Activated CD4-positive, alpha-beta T cell treated with anti-CD3 and anti-CD28 coated beads, Interleukin-2, amount 10 ng/mL, durations not matched to agents 7 days and 5 days (primary cell): ENCODE data around the gene VKORC1L1. TPM values are rescaled to one million over a fixed set of nuclear protein-coding genes. Genes with fewer than 3 reads are reported as not detected.
"Not testable (repeated sequence)": the region's sequence is repeated elsewhere in the genome, so short reads cannot be mapped to it uniquely, and the experiment has no call there.

Source experiments
- CTCF ChIA-PET: fragments of 350-600 bp; sonication (Branson Sonifier 250); formaldehyde crosslinking; loops from one replicate; lab custom pipeline; 2021; ENCODE audit warnings: antibody characterized with exemption; lab: Charles Lee
- POLR2A ChIA-PET: fragments of 350-600 bp; sonication (Branson Sonifier 250); formaldehyde crosslinking; loops from one replicate; lab custom pipeline; 2021; ENCODE audit warnings: antibody characterized with exemption; lab: Charles Lee
- DNase-seq: peaks from one replicate; pipeline ENCODE4 v3.0.0-alpha.2; 2020
- H3K27ac Mint-ChIP-seq: one replicate; pipeline ENCODE4 v1.8.0; 2021; ENCODE audit warnings: mild to moderate bottlenecking, moderate library complexity, mixed read lengths
- H3K27me3 Mint-ChIP-seq: one replicate; pipeline ENCODE4 v1.8.0; 2021; ENCODE audit warnings: mixed read lengths
- H3K36me3 Mint-ChIP-seq: one replicate; pipeline ENCODE4 v1.8.0; 2021; ENCODE audit warnings: low read depth, mixed read lengths
- H3K4me1 Mint-ChIP-seq: one replicate; pipeline ENCODE4 v1.8.0; 2021; ENCODE audit warnings: mixed read lengths
- H3K4me3 Mint-ChIP-seq: one replicate; pipeline ENCODE4 v1.8.0; 2021; ENCODE audit warnings: mild to moderate bottlenecking, moderate library complexity, mixed read lengths
- H3K9me3 Mint-ChIP-seq: one replicate; pipeline ENCODE4 v1.8.0; 2021; ENCODE audit warnings: mixed read lengths
- total RNA-seq, 2 experiments: library from RNA; stranded (reverse); gene quantifications; one replicate each; pipeline ENCODE4 v1.2.3, GENCODE V29; 2021

The VKORC1L1 gene
- total RNA-seq, 2 experiments from 2014 or later = 15.7 to 19.1 TPM

DNA sequence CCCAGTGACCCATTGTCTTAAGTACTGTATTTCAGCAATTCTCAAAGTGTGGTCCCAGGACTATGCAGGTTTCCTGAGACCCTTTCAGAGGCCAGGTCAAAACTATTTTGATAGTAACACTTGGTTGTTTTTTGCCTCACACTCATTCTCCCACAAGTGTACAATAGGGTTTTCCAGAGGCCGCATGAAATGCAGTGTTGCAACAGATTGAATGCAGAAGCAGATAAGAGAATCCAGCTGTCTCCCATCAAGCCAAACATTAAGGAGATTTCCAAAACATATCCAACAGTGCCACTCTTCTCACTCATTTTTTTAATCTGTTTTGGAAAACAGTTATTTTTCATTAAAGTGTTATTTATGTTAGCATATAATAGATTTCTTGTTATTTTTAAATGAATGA lies 20.0 kb downstream of the VKORC1L1 start:
- CTCF ChIA-PET = no interaction called here
- Mint-ChIP-seq H3K9me3 (no peaks in the 10 kb centered on the region), H3K27me3 (no peaks in the 10 kb centered on the region), H3K4me3 (no peak overlapping the region), H3K36me3 (peaks cover 21% of the 10 kb centered on the region), H3K27ac (no peak overlapping the region), H3K4me1 (no peaks in the 10 kb centered on the region)
- POLR2A ChIA-PET = no interaction called here
- no peak for DNase-seq

DNA sequence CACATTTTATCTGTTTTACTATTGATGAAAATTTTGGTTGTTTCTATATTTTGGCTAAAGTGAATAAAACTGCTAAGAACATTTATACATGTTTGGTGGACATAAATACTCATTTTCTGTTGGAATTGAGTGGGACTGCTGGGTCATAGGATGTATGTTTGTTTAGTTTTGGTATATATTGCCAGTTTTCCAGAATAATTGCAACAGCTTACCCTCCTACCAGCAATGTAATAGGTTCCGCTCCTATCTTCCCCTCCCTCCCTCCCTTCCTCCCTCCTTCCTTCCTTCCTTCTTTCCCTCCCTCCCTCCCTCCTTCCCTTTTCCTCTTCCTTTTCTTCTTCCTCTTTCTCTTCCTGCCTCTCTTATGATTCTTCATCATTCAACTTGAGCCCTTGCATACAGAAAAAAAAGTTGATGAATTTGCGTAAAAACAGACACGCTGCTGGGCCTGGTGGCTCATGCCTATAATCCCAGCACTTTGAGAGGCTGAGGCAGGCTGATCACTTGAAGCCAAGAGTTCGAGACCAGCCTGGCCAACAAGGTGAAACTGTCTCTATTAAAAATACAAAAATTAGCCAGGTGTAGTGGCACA lies 23.5 kb downstream of the VKORC1L1 start:
- CTCF ChIA-PET = no interaction called here
- Mint-ChIP-seq H3K36me3 (peaks cover 25% of the 10 kb centered on the region), H3K27me3 (no peaks in the 10 kb centered on the region), H3K4me1 (no peaks in the 10 kb centered on the region), H3K27ac (no peak overlapping the region), H3K4me3 (no peak overlapping the region), H3K9me3 (peaks cover 7% of the 10 kb centered on the region)
- POLR2A ChIA-PET = no interaction called here
- no peak for DNase-seq

DNA sequence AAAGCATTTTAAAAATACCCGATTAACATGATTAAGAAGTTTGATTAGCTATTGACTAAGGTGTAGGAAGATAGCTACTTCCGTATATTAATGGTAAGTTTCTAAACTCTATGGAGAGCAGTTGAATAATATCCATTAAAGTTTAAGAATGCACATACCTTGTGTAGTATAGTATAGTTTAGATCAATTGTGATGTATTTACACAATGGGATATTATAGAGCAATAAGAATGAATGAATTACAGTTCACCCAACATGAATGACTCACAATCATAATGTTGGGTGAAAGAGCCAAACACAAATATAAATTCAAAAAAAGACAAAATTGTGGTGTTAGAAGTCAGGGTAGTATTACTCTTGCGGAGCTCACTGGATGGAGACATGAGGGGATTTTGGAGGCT lies 24.4 kb downstream of the VKORC1L1 start:
- CTCF ChIA-PET, H3K4me3 Mint-ChIP-seq, DNase-seq, H3K27ac Mint-ChIP-seq, H3K27me3 Mint-ChIP-seq, POLR2A ChIA-PET, H3K4me1 Mint-ChIP-seq: not testable (repeated sequence)
- H3K36me3 Mint-ChIP-seq = peaks cover 30% of the 10 kb centered on the region
- H3K9me3 Mint-ChIP-seq = peaks cover 13% of the 10 kb centered on the region

DNA sequence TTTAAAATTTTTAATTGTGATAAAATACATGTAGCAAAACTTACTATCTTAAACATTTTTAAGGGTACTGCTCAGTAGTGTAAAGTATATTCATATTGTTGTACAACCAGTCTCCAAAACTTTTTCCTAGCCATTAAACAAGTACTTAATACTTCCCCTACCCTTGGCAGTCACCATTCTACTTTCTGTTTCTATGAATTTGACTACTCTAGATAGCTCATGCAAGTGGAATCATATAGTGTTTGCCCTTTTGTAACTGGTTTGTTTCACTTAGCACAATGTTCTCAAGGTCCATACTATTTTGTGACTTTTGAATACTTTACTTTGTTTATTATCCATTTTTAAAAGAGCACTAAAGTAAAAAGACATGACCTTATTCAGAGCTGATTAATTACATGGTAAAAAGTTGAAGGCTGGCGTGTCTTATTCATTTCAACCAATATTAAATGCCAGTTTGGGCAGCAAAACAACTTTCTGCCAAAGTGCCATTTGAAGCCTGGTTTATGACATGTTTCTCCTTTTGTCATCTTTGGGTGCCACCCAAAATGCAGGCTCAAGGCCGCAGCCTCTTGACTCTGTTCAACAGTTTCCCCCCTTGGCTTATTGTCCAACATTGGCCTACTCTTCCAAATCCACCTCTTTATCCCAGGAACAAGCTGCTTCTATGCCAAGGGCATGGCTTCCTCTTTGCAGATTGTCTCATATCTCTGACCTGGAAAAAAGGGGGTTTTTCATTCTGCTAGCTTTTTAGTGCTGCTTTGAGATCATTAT lies 26.0 kb downstream of the VKORC1L1 start:
- POLR2A ChIA-PET, H3K27ac Mint-ChIP-seq, H3K4me1 Mint-ChIP-seq, CTCF ChIA-PET, H3K27me3 Mint-ChIP-seq, DNase-seq, H3K4me3 Mint-ChIP-seq: not testable (repeated sequence)
- Mint-ChIP-seq H3K9me3 (peaks cover 20% of the 10 kb centered on the region), H3K36me3 (peaks cover 30% of the 10 kb centered on the region)

DNA sequence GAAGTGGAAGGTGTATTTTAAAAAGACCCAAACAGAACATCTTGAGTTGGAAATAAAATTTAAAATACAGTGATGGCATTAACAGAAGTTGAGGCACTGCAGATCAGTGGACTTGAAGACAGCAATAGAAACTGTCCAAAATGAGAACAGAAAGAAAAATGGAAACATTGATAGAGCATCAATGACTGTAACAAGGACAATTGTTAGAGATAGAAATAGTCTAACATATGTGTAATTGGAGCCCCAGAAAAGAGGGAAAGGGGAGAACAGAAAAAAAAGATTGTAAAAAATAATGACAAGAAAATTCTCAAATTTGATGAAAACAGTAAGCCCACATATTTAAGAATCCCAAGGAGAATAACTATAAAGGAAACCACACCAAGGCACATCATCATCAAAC lies 29.4 kb downstream of the VKORC1L1 start:
- no peak for DNase-seq
- H3K4me1 Mint-ChIP-seq = peaks cover 3% of the 10 kb centered on the region
- H3K9me3 Mint-ChIP-seq = peaks cover 21% of the 10 kb centered on the region
- H3K36me3 Mint-ChIP-seq = peaks cover 38% of the 10 kb centered on the region
- no peaks in the 10 kb centered on the region for H3K27me3 Mint-ChIP-seq
- H3K4me3 Mint-ChIP-seq = no peak overlapping the region
- ChIA-PET CTCF (no interaction called here), POLR2A (no interaction called here)
- H3K27ac Mint-ChIP-seq = no peak overlapping the region

DNA sequence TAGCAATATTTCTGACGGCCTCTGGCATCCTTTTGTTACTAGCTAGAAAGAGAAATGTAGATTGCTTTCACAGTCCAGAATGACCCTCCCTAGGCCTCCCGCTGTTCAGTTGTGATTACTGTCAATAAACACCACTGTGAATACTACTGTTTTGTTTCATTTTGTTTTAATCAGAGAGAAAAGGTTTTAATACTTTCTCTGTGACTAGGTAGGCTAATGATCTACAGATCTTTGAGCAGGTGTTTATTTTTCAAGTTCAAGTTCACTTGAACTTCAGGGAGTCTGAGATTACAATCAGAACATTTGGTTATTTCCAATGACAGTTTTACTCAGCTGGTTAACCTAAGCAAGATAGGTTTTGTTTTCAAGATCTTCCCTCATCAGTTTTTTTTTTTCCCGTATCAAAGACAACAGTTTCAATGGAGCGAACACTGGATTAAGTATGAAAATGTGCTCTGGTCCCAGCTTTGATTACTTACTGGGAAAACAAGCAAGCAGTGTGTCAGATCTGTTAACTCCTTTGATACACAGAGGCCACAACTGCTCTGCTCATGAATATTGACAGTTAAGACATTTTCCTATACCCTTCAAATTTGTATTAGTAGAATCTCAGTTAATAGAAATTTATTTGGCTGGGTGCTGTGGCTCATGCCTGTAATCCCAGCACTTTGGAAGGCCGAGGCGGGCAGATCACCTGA lies 34.8 kb downstream of the VKORC1L1 start:
- H3K27me3 Mint-ChIP-seq = no peaks in the 10 kb centered on the region
- H3K4me1 Mint-ChIP-seq = peaks cover 3% of the 10 kb centered on the region
- POLR2A ChIA-PET = no interaction called here
- H3K9me3 Mint-ChIP-seq = peaks cover 4% of the 10 kb centered on the region
- peaks cover 11% of the 10 kb centered on the region for H3K36me3 Mint-ChIP-seq
- DNase-seq = no peak
- H3K4me3 Mint-ChIP-seq = no peak overlapping the region
- no peak overlapping the region for H3K27ac Mint-ChIP-seq
- CTCF ChIA-PET = no interaction called here

DNA sequence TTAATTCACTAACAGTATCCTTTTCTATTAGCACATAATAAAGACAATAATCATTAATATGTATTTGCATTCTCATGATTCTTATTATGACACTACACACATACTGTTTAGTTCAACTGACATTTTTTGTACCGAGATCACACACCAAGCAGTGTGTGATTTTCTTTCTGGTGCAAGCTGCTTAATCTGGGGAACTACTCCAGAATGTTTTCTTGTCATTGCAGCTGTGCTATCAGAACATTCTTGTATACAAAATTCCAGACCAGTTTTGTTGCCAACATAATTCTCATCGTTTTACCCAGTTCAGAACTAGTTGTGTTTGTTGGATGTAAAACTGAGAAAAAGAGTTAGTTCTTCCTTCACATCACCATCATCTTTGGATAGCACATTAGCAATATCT lies 37.4 kb downstream of the VKORC1L1 start:
- DNase-seq = no peak
- ChIA-PET CTCF (no interaction called here), POLR2A (no interaction called here)
- peaks cover 9% of the 10 kb centered on the region for H3K36me3 Mint-ChIP-seq
- H3K27ac Mint-ChIP-seq = no peak overlapping the region
- H3K9me3 Mint-ChIP-seq = no peaks in the 10 kb centered on the region
- H3K4me1 Mint-ChIP-seq = peaks cover 3% of the 10 kb centered on the region
- H3K27me3 Mint-ChIP-seq = no peaks in the 10 kb centered on the region
- H3K4me3 Mint-ChIP-seq = no peak overlapping the region

DNA sequence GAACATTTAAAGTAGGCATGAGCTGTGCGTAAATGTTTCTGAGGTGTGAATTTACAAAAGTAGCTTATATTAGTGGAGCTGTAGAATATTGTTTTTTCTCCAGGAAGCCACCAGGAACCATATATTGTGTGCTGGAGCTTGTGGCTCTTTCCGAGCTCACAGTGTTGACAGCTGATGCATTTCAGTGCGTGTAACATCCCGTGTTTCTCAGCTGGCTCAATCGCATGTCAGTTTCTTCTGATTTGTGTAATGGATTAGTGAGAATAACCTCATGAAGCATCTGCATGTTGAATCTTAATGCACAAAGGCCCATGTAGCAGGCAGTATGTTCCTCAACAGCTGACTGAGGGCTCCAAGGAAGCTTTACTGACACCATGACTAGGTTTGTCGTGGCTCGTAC lies 39.4 kb downstream of the VKORC1L1 start:
- POLR2A ChIA-PET = interaction anchor here (0.5 kb wide), 1 partner anchor 40 kb away, joined by 3 read pairs; no protein-coding TSS in a partner anchor
- no peak overlapping the region for H3K27ac Mint-ChIP-seq
- no peak for DNase-seq

DNA sequence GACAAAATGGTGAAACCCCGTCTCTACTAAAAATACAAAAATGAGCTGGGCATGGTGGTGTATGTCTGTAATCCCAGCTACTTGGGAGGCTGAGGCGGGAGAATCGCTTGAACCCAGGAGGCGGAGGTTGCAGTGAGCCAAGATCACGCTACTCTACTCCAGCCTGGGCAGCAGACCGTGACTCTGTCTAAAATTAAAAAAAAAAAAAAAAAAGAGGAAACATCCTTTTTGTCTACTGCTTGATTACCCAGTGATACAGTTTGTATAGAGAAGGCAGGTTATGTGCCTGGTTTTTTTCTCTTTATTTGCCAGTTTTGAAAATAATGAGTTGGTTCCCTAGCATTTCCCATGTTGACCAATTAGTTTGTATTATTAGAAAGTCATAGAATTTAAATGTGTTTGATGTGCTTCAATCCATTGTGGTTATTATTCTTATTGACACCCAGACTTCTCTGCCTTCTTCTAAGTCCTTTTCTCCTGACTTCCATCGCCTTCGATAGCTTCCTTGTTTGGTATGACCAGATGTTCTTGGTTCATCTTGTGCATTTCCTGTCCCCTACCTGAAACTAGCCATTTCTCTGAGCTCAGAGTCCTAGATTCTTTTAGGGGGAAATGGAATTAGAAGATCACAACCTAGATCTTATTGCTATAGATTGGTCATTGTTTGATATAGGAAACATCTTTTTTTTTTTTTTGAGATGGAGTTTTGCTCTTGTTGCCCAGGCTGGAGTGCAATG lies 43.2 kb downstream of the VKORC1L1 start:
- ChIA-PET POLR2A (no interaction called here), CTCF (interaction anchor here (1.2 kb wide), 1 partner anchor 35 kb away, joined by 5 read pairs; no protein-coding TSS in a partner anchor)
- Mint-ChIP-seq H3K36me3 (peaks cover 12% of the 10 kb centered on the region), H3K4me1 (no peaks in the 10 kb centered on the region), H3K27ac (no peak overlapping the region), H3K9me3 (no peaks in the 10 kb centered on the region), H3K27me3 (no peaks in the 10 kb centered on the region), H3K4me3 (no peak overlapping the region)
- no peak for DNase-seq

More for the DNA sequence above, 39.4 kb downstream of the VKORC1L1 start:
- Mint-ChIP-seq H3K4me3 (no peak overlapping the region), H3K9me3 (no peaks in the 10 kb centered on the region), H3K4me1 (no peaks in the 10 kb centered on the region), H3K27me3 (no peaks in the 10 kb centered on the region), H3K36me3 (peaks cover 8% of the 10 kb centered on the region)
- CTCF ChIA-PET = no interaction called here

DNA sequence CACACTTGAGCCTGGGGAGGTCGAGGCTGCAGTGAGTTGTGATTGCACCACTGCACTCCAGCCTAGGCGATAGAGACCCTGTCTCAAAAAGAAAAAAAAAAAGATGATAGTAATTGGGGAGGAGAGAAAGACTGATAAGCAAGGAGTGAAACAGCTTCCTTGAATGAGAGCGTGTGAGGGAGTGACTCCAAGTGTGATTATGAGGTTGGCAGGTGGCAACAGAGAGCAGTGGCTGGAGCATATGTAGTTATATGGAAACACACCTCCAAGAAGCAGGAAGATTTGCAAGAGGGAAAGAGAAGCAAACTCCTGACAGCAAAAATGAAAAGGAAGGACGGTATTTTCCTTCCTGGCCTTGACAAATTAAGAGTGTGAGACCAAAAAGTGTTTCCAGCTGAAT lies 50.4 kb downstream of the VKORC1L1 start:
- Mint-ChIP-seq H3K36me3 (peaks cover 3% of the 10 kb centered on the region), H3K4me3 (no peak overlapping the region), H3K4me1 (no peaks in the 10 kb centered on the region), H3K9me3 (no peaks in the 10 kb centered on the region), H3K27me3 (no peaks in the 10 kb centered on the region), H3K27ac (no peak overlapping the region)
- ChIA-PET CTCF (interaction anchor here (0.9 kb wide), 1 partner anchor 28 kb away, joined by 3 read pairs; no protein-coding TSS in a partner anchor), POLR2A (no interaction called here)
- DNase-seq = no peak

DNA sequence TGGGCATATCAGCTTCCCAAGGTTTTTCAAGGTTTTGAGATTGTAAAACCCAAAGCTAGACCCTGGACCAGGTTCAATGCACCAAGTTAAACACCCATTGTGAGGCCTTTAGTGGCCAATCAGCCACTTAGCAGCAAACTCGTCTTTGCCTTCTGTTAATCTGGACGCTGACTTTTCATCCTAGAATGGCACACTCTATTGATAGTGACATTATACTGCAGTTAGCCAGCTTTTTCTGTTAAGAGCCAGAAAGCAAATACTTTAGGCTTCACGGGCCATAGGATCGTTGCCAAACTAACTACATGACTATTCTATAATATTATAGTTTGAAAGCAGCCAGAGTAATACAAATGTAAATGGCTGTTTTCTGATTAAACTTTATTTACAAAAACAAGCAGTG lies 51.3 kb downstream of the VKORC1L1 start:
- no peak overlapping the region for H3K4me3 Mint-ChIP-seq
- ChIA-PET CTCF (no interaction called here), POLR2A (no interaction called here)
- no peaks in the 10 kb centered on the region for H3K4me1 Mint-ChIP-seq
- no peaks in the 10 kb centered on the region for H3K27me3 Mint-ChIP-seq
- H3K9me3 Mint-ChIP-seq = no peaks in the 10 kb centered on the region
- no peaks in the 10 kb centered on the region for H3K36me3 Mint-ChIP-seq
- no peak overlapping the region for H3K27ac Mint-ChIP-seq
- no peak for DNase-seq

DNA sequence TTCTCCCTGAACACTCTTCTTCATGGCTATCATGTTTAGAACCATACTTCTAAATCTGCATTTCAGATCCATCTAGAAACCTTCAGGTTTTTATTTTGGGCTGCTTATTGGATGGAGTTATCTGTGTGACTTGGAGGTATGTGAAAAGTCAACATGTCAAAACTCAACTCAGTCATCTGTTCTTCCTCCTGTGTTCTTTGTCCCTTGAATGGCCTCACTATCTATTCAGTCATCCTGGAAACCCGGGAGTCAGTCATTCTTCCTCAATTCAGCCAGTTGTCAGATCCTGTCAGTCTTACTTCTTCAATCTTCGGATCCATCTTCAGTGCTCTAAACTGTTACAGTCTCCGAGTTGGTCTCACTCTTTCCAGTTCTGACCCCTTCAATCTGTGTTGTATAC lies 52.2 kb downstream of the VKORC1L1 start:
- POLR2A ChIA-PET = no interaction called here
- Mint-ChIP-seq H3K27me3 (no peaks in the 10 kb centered on the region), H3K4me1 (no peaks in the 10 kb centered on the region), H3K27ac (no peak overlapping the region), H3K36me3 (no peaks in the 10 kb centered on the region), H3K4me3 (no peak overlapping the region), H3K9me3 (no peaks in the 10 kb centered on the region)
- DNase-seq = no peak
- CTCF ChIA-PET = no interaction called here

DNA sequence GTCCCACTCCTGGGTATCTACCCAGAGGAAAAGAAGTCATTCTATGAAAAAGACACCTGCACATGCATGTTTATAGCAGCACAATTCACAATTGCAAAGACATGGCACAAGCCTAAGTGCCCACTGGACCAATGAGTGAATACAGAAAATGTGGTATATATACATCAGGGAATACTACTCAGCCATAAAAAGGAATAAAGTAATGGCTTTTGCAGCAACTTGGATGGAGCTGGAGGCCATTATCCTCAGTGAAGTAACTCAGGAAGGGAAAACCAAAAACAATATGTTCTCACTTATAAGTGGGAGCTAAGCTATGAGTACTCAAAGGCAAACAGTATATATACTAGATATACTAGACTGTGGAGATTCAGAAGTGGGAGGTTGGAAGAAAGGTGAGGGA lies 53.7 kb downstream of the VKORC1L1 start:
- CTCF ChIA-PET = no interaction called here
- POLR2A ChIA-PET = no interaction called here

More for the DNA sequence above, 53.7 kb downstream of the VKORC1L1 start:
- Mint-ChIP-seq H3K27me3 (no peaks in the 10 kb centered on the region), H3K4me1 (no peaks in the 10 kb centered on the region), H3K4me3 (no peak overlapping the region), H3K36me3 (no peaks in the 10 kb centered on the region), H3K9me3 (no peaks in the 10 kb centered on the region), H3K27ac (no peak overlapping the region)
- no peak for DNase-seq
